Measurements from ENCODE around the gene NFASC. TPM values are rescaled to one million over a fixed set of nuclear protein-coding genes. Genes with fewer than 3 reads are reported as not detected.

Gene NFASC
- total and polyA plus RNA-seq, 12 donors = 4.8 to 76.7 (median 44.8) TPM

GRCh38 chr1:204932573-204932909 lies 61.9 kb downstream of the NFASC start:
- Histone ChIP-seq H3K27ac (no peak overlapping the region), H3K4me1 (replicated peaks in 1 of 2) (no peaks in the 10 kb centered on the region), H3K4me3 (no peak overlapping the region), H3K36me3 (replicated peaks in 1 of 2) (no peaks in the 10 kb centered on the region), H3K27me3 (no peaks in the 10 kb centered on the region), H3K9me3 (replicated peaks in 1 of 3) (no peaks in the 10 kb centered on the region)
- TF ChIP-seq POLR2A (IDR thresholded peaks at IDR 0.05) (no peak), CTCF (IDR thresholded peaks at IDR 0.05) (no peak)
- peak in 1 of 7 donors; percentile 5 for DNase-seq
- 79 to 94% (median 86%) methylated on average over 7 of the region's 7 CpGs for WGBS, 4 donors
- intact Hi-C loops (cut with DNase I) = no loop called here

GRCh38 chr1:204935155-204935554 lies 64.5 kb downstream of the NFASC start:
- Histone ChIP-seq H3K9me3 (replicated peaks in 1 of 3) (no peaks in the 10 kb centered on the region), H3K27me3 (no peaks in the 10 kb centered on the region), H3K4me3 (no peak overlapping the region), H3K36me3 (replicated peaks in 1 of 2) (no peaks in the 10 kb centered on the region), H3K27ac (no peak overlapping the region), H3K4me1 (replicated peaks in 1 of 2) (no peaks in the 10 kb centered on the region)
- DNase-seq = no peak
- WGBS, 4 donors = 76 to 93% (median 83%) methylated on average over 3 of the region's 3 CpGs
- intact Hi-C loops (cut with DNase I) = loop anchor here in 1 of 2 donors (5.0 kb wide), 1 partner anchor 123 kb away; no protein-coding TSS in a partner anchor
- no peak for TF ChIP-seq POLR2A (IDR thresholded peaks at IDR 0.05)
- no peak for TF ChIP-seq CTCF (IDR thresholded peaks at IDR 0.05)

GRCh38 chr1:204936765-204937164 lies 66.1 kb downstream of the NFASC start:
- no peak overlapping the region for H3K27ac ChIP-seq
- no peak for DNase-seq
- H3K4me3 ChIP-seq = no peak overlapping the region
- no peaks in the 10 kb centered on the region for H3K27me3 ChIP-seq
- 64 to 79% (median 71%) methylated on average over 4 of the region's 4 CpGs for WGBS, 4 donors
- H3K9me3 ChIP-seq (replicated peaks in 1 of 3) = no peaks in the 10 kb centered on the region
- no peaks in the 10 kb centered on the region for H3K36me3 ChIP-seq (replicated peaks in 1 of 2)
- no peak for TF ChIP-seq CTCF (IDR thresholded peaks at IDR 0.05)
- no peak for TF ChIP-seq POLR2A (IDR thresholded peaks at IDR 0.05)
- no peaks in the 10 kb centered on the region for H3K4me1 ChIP-seq (replicated peaks in 1 of 2)
- intact Hi-C loops (cut with DNase I) = loop anchor here in 1 of 2 donors (5.0 kb wide), 1 partner anchor 124 kb away; no protein-coding TSS in a partner anchor

- no peaks in the 10 kb centered on the region for H3K9me3 ChIP-seq (replicated peaks in 1 of 3)
- DNase-seq = no peak
- no peak overlapping the region for H3K27ac ChIP-seq
- H3K36me3 ChIP-seq (replicated peaks in 1 of 2) = no peaks in the 10 kb centered on the region
- no peaks in the 10 kb centered on the region for H3K27me3 ChIP-seq
- no peak overlapping the region for H3K4me3 ChIP-seq
- WGBS, 4 donors = 82 to 85% (median 83%) methylated on average over 11 of the region's 11 CpGs
- TF ChIP-seq CTCF (IDR thresholded peaks at IDR 0.05) = no peak
- no peak for TF ChIP-seq POLR2A (IDR thresholded peaks at IDR 0.05)
- intact Hi-C loops (cut with DNase I) = loop anchor here in 1 of 2 donors (5.0 kb wide), 1 partner anchor 126 kb away; no protein-coding TSS in a partner anchor
- peaks cover 0 to 6% of the 10 kb centered on the region in 2 donors for H3K4me1 ChIP-seq (replicated peaks in 1 of 2)
Observed at GRCh38 chr1:204937901-204938300, 67.2 kb downstream of the NFASC start.

Data from adrenal gland (tissue), 12 donors.